GM23338 (cell line): Measurements from ENCODE around the gene CACNG3. TPM values are rescaled to one million over a fixed set of nuclear protein-coding genes. Genes with fewer than 3 reads are reported as not detected.

Experiments
- ATAC-seq: fragments of 200-7000 bp; cut with Tn5 transposase; 3 replicates; pipeline ENCODE4 v1.9.1; 2020
- DNase-seq: peaks from one replicate; pipeline ENCODE4 v3.0.0-alpha.2; 2015; ENCODE audit warnings: low spot score
- H2AFZ ChIP-seq: fragments of 200-600 bp; sonication (generic); 2 replicates; pipeline ENCODE4 v1.8.0; 2016; ENCODE audit warnings: antibody characterized with exemption, mild to moderate bottlenecking, moderate library complexity
- H3F3A ChIP-seq: fragments of 200-600 bp; sonication (generic); replicated peaks from 2 replicates; pipeline ENCODE4 v1.8.0; 2017; ENCODE audit warnings: antibody characterized with exemption, mixed run types, low read depth
- H3K27ac ChIP-seq: fragments of 200-600 bp; sonication (generic); 2 replicates; pipeline ENCODE4 v1.6.1; 2016; ENCODE audit warnings: low read depth
- H3K27me3 ChIP-seq: fragments of 200-600 bp; sonication (generic); 2 replicates; pipeline ENCODE4 v1.8.0; 2016; ENCODE audit warnings: mild to moderate bottlenecking, mixed run types, moderate library complexity; ENCODE audit not compliant: insufficient read depth
- H3K36me3 ChIP-seq: fragments of 200-600 bp; sonication (generic); 2 replicates; pipeline ENCODE4 v1.8.0; 2016; ENCODE audit warnings: mild to moderate bottlenecking; ENCODE audit not compliant: insufficient read depth
- H3K4me1 ChIP-seq: fragments of 200-600 bp; sonication (generic); 2 replicates; pipeline ENCODE4 v1.8.0; 2016; ENCODE audit warnings: mild to moderate bottlenecking, moderate library complexity; ENCODE audit not compliant: insufficient read depth
- H3K4me2 ChIP-seq: fragments of 200-600 bp; sonication (generic); 2 replicates; pipeline ENCODE4 v1.7.1; 2017; ENCODE audit warnings: mixed run types
- H3K4me3 ChIP-seq: fragments of 200-600 bp; sonication (generic); 2 replicates; pipeline ENCODE4 v1.6.1; 2016; ENCODE audit warnings: mixed run types
- H3K79me2 ChIP-seq: fragments of 200-600 bp; sonication (generic); replicated peaks from 2 replicates; pipeline ENCODE4 v1.8.0; 2017; ENCODE audit warnings: mild to moderate bottlenecking; ENCODE audit not compliant: insufficient read depth
- H3K9me2 ChIP-seq: fragments of 200-600 bp; sonication (generic); 2 replicates; pipeline ENCODE4 v1.8.0; 2017; ENCODE audit not compliant: insufficient read depth
- H4K20me1 ChIP-seq: fragments of 200-600 bp; sonication (generic); replicated peaks from 2 replicates; pipeline ENCODE4 v1.8.0; 2017; ENCODE audit warnings: mild to moderate bottlenecking; ENCODE audit not compliant: insufficient read depth
- H3K27ac Mint-ChIP-seq: 2 replicates; pipeline ENCODE4 v1.8.0; 2020; ENCODE audit warnings: inconsistent platforms, mild to moderate bottlenecking, moderate library complexity, mixed read lengths
- H3K27me3 Mint-ChIP-seq: 3 replicates; pipeline ENCODE4 v1.8.0; 2022; ENCODE audit warnings: low read depth, mild to moderate bottlenecking, moderate library complexity, mixed read lengths, inconsistent platforms; ENCODE audit not compliant: insufficient read depth, poor library complexity
- H3K36me3 Mint-ChIP-seq: 3 replicates; pipeline ENCODE4 v1.8.0; 2021; ENCODE audit warnings: low read depth, mild to moderate bottlenecking, inconsistent platforms, moderate library complexity, mixed read lengths
- H3K4me1 Mint-ChIP-seq: 3 replicates; pipeline ENCODE4 v1.8.0; 2020; ENCODE audit warnings: mild to moderate bottlenecking, inconsistent platforms, mixed read lengths
- H3K4me3 Mint-ChIP-seq: 3 replicates; pipeline ENCODE4 v1.8.0; 2021; ENCODE audit warnings: moderate library complexity, mild to moderate bottlenecking, inconsistent platforms, mixed read lengths
- H3K9me3 Mint-ChIP-seq: 3 replicates; pipeline ENCODE4 v1.8.0; 2020; ENCODE audit warnings: moderate library complexity, mild to moderate bottlenecking, inconsistent platforms, mixed read lengths
- CREB1 ChIP-seq: fragments of 250-450 bp; sonication (Bioruptor Pico); IDR thresholded peaks from 2 replicates; pipeline ENCODE4 v1.5.0; 2020; ENCODE audit warnings: low read depth, mild to moderate bottlenecking, moderate library complexity
- CTCF ChIP-seq, 2 experiments: fragments of 200-600 bp in 1 of 2; sonication (generic) in 1 of 2; conservative IDR thresholded peaks; 2 replicates each; pipeline versions ENCODE4 v1.5.1 to v1.6.1; 2016 to 2017; ENCODE audit warnings: antibody characterized with exemption in 2 of 2, low read depth in 2 of 2, mild to moderate bottlenecking in 2 of 2, moderate library complexity in 1 of 2
- ETS1 ChIP-seq: IDR thresholded peaks from 2 replicates; pipeline ENCODE4 v1.6.1; 2016; ENCODE audit warnings: antibody characterized with exemption
- EZH2 ChIP-seq: fragments of 200-600 bp; sonication (generic); IDR thresholded peaks from one replicate; pipeline ENCODE4 v1.8.0; 2017; ENCODE audit warnings: antibody characterized with exemption, mild to moderate bottlenecking, low read depth; ENCODE audit not compliant: unreplicated experiment
- EZH2phosphoT487 ChIP-seq: fragments of 200-600 bp; sonication (generic); IDR thresholded peaks from one replicate; pipeline ENCODE4 v1.8.1; 2018; ENCODE audit warnings: antibody characterized with exemption; ENCODE audit not compliant: unreplicated experiment
- JUNB ChIP-seq: IDR thresholded peaks from one replicate; pipeline ENCODE4 v1.6.1; 2016; ENCODE audit warnings: antibody characterized with exemption; ENCODE audit not compliant: unreplicated experiment
- NANOG ChIP-seq: IDR thresholded peaks from 2 replicates; pipeline ENCODE4 v1.6.1; 2016; ENCODE audit warnings: antibody characterized with exemption, borderline replicate concordance
- POLR2AphosphoS5 ChIP-seq: IDR thresholded peaks from 2 replicates; pipeline ENCODE4 v1.6.1; 2016; ENCODE audit warnings: antibody characterized with exemption, low read depth
- REST ChIP-seq: IDR thresholded peaks from one replicate; pipeline ENCODE4 v1.6.1; 2018; ENCODE audit warnings: antibody characterized with exemption; ENCODE audit not compliant: unreplicated experiment
- STAT1 ChIP-seq: IDR thresholded peaks from one replicate; pipeline ENCODE4 v1.6.1; 2016; ENCODE audit warnings: antibody characterized with exemption; ENCODE audit not compliant: unreplicated experiment
- ZNF114 ChIP-seq: fragments of 250-450 bp; sonication (Bioruptor Pico); IDR thresholded peaks from 2 replicates; pipeline ENCODE4 v1.5.0; 2020; ENCODE audit warnings: mild to moderate bottlenecking, moderate library complexity
- ZNF331 ChIP-seq: fragments of 250-450 bp; sonication (Bioruptor Pico); IDR thresholded peaks from 2 replicates; pipeline ENCODE4 v1.5.0; 2020; ENCODE audit warnings: low read depth, mild to moderate bottlenecking, moderate library complexity
- ZNF462 ChIP-seq: fragments of 250-450 bp; sonication (Bioruptor Pico); IDR thresholded peaks from 2 replicates; pipeline ENCODE4 v1.5.0; 2020; ENCODE audit warnings: mild to moderate bottlenecking, moderate library complexity
- polyA plus RNA-seq: library from polyadenylated mRNA; unstranded; fragments of >200 nt; fragmentation: Nextera tagmentation; extraction: Ambion mirVana; gene quantifications from 2 replicates; pipeline ENCODE4 v1.2.1, GENCODE V29; 2016
- total RNA-seq: library from RNA; depleted of rRNA; stranded (reverse); fragments of >200 nt; shearing (Covaris generic); gene quantifications from 2 replicates; pipeline ENCODE4 v1.2.3, GENCODE V29; 2014

Gene CACNG3
- total and polyA plus RNA-seq, 2 experiments from 2014 or later, result not detected

- TF ChIP-seq REST (no peak), POLR2AphosphoS5 (no peak), ETS1 (no peak), ZNF331 (no peak), CREB1 (no peak), NANOG (no peak), EZH2phosphoT487 (no peak), ZNF114 (no peak), STAT1 (no peak), CTCF (conservative IDR thresholded peaks at IDR 0.05; ENCODE audit: low read depth in 2 of 2) (no peak), EZH2 (no peak)
Observed at GRCh38 chr16:24328835-24329452, 72.8 kb downstream of the CACNG3 start (continued).

- Mint-ChIP-seq H3K27me3 (peaks cover 14% of the 10 kb centered on the region), H3K27ac (no peak overlapping the region), H3K4me1 (no peaks in the 10 kb centered on the region), H3K9me3 (peaks cover 3% of the 10 kb centered on the region; the same call in 1 of the 3 replicates), H3K36me3 (no peaks in the 10 kb centered on the region), H3K4me3 (no peak overlapping the region)
- H2AFZ ChIP-seq, result no peak overlapping the region
- no peaks in the 10 kb centered on the region for H3K36me3 ChIP-seq
- DNase-seq (no peak), ATAC-seq (no peak)
- no peaks in the 10 kb centered on the region for H3K79me2 ChIP-seq
- H3K4me1 ChIP-seq, result no peaks in the 10 kb centered on the region
- no peak overlapping the region for H3K4me2 ChIP-seq
- H3K9me2 ChIP-seq, result no peaks in the 10 kb centered on the region
- no peak overlapping the region for H3K4me3 ChIP-seq
- H3K27me3 ChIP-seq, result no peaks in the 10 kb centered on the region
- H3F3A ChIP-seq, result no peaks in the 10 kb centered on the region
- no peaks in the 10 kb centered on the region for H4K20me1 ChIP-seq
- no peak overlapping the region for H3K27ac ChIP-seq
- TF ChIP-seq ZNF462 (CRISPR knock-in tag) (no peak), JUNB (no peak)
Observed at GRCh38 chr16:24332178-24332577, 76.0 kb downstream of the CACNG3 start.
